ENCODE measurements around the gene TEC. TPM values are rescaled to one million over a fixed set of nuclear protein-coding genes. Genes with fewer than 3 reads are reported as not detected.

The TEC gene
- total RNA-seq, 2 donors from 2014 or later, result 2.1 to 3.3 TPM

GRCh38 chr4:48250343-48250742, 19.3 kb downstream of the TEC start:
- DNase-seq (no peak), ATAC-seq (no peak)
- 76 to 77% methylated on average over 4 of the region's 4 CpGs for WGBS, 2 donors
- H3K27me3 ChIP-seq, result no peaks in the 10 kb centered on the region
- TF ChIP-seq CTCF (IDR thresholded peaks at IDR 0.05) (no peak), POLR2A (IDR thresholded peaks at IDR 0.05) (no peak)
- H3K4me3 ChIP-seq, result no peak overlapping the region
- no peak overlapping the region for H3K27ac ChIP-seq
- H3K4me1 ChIP-seq, result peaks cover 10% of the 10 kb centered on the region
- intact Hi-C loops (cut with DNase I), result no loop called here
- no peaks in the 10 kb centered on the region for H3K36me3 ChIP-seq (replicated peaks in 1 of 2; ENCODE audit: insufficient read depth in 1 of 2, low read depth in 2 of 2)
- H3K9me3 ChIP-seq, result no peaks in the 10 kb centered on the region

DNA sequence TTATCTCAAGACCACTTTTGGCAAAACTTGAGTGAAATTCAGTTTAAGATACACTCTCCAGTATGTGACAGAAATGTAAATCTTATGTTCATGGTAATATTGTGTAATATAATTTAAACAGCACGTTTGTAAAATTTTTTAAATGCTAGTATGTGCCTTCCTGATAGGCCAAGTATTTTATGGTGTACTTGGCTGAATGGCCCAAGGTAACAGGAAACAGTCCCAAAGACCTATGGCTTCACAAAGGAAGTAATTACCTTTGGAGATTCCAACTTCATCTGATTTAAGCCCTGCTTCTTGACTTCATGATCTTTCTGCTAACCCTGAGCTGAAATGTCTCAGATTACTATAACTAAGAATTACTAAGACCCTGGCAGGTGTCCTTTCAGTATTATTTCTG, 20.3 kb downstream of the TEC start:
- DNase-seq (no peak), ATAC-seq (no peak)
- WGBS, 2 donors, result 34 to 40% methylated on average over 1 of the region's 1 CpG
- peaks cover 5% of the 10 kb centered on the region for H3K4me1 ChIP-seq
- no peak overlapping the region for H3K27ac ChIP-seq
- H3K9me3 ChIP-seq, result no peaks in the 10 kb centered on the region
- intact Hi-C loops (cut with DNase I), result no loop called here
- no peaks in the 10 kb centered on the region for H3K27me3 ChIP-seq
- no peaks in the 10 kb centered on the region for H3K36me3 ChIP-seq (replicated peaks in 1 of 2; ENCODE audit: insufficient read depth in 1 of 2, low read depth in 2 of 2)
- TF ChIP-seq POLR2A (IDR thresholded peaks at IDR 0.05) (no peak), CTCF (IDR thresholded peaks at IDR 0.05) (no peak)
- H3K4me3 ChIP-seq, result no peak overlapping the region

GRCh38 chr4:48248559-48248953, 21.1 kb downstream of the TEC start:
- ATAC-seq (no peak), DNase-seq (no peak)
- TF ChIP-seq POLR2A (IDR thresholded peaks at IDR 0.05) (no peak), CTCF (IDR thresholded peaks at IDR 0.05) (no peak)
- WGBS, 2 donors, result 89 to 100% methylated on average over 1 of the region's 1 CpG
- no peaks in the 10 kb centered on the region for H3K27me3 ChIP-seq
- H3K36me3 ChIP-seq (replicated peaks in 1 of 2; ENCODE audit: insufficient read depth in 1 of 2, low read depth in 2 of 2), result no peaks in the 10 kb centered on the region
- no peaks in the 10 kb centered on the region for H3K9me3 ChIP-seq
- no peak overlapping the region for H3K27ac ChIP-seq
- no peaks in the 10 kb centered on the region for H3K4me1 ChIP-seq
- no peak overlapping the region for H3K4me3 ChIP-seq
- intact Hi-C loops (cut with DNase I), result no loop called here

DNA sequence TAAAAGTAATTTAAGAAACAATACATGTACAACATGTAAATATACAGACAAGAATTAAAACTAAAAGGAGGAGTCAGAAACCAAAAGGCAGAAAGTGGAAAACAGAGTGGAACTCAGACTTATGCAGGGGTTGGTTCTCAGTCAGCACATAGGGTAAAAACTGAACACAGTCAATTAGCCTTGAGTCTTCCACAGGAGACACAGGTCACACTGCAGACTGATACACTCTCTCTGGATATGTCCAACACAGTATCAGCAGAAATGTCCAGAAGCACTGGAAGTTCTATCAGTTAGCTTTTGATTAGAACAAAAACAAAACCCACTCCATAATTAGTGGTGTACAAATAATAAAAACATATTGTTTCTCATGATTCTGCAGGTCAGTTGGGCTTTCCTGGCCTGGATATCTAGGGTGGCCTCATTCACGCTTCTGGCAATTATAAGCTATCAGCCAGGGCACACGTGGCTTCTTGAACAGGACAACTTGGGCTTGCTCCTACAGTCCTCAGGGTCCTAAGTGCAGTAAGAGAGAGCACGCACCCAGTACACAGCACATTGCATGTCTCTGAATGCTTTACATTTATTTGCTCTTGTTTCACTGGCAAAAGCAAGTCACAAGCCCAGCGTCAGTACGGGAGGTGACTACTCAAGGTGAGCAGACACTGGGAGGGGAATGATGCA, 21.6 kb downstream of the TEC start:
- H3K4me3 ChIP-seq, result no peak overlapping the region
- ATAC-seq (no peak), DNase-seq (no peak)
- whole genome bisulfite sequencing, 2 donors, result 79 to 85% methylated on average over 5 of the region's 5 CpGs
- no peaks in the 10 kb centered on the region for H3K36me3 ChIP-seq (replicated peaks in 1 of 2; ENCODE audit: insufficient read depth in 1 of 2, low read depth in 2 of 2)
- TF ChIP-seq CTCF (IDR thresholded peaks at IDR 0.05), result no peak
- no peak for TF ChIP-seq POLR2A (IDR thresholded peaks at IDR 0.05)
- H3K4me1 ChIP-seq, result no peaks in the 10 kb centered on the region
- no peaks in the 10 kb centered on the region for H3K9me3 ChIP-seq
- intact Hi-C loops (cut with DNase I), result no loop called here
- no peaks in the 10 kb centered on the region for H3K27me3 ChIP-seq
- H3K27ac ChIP-seq, result no peak overlapping the region
